Adipocyte (in vitro differentiated cells): ENCODE data around the gene SMLR1.

Source experiments
- DNase-seq: peaks from one replicate; pipeline ENCODE4 v3.0.0-alpha.2; 2015; ENCODE audit warnings: low read depth
- H3K27me3 ChIP-seq: replicated peaks from 2 replicates; pipeline ENCODE4 v1.7.0; 2013; ENCODE audit warnings: mild to moderate bottlenecking, low read length, moderate library complexity; ENCODE audit not compliant: control insufficient read depth, insufficient read depth
- H3K36me3 ChIP-seq: 2 replicates; pipeline ENCODE4 v1.7.0; 2013; ENCODE audit warnings: low read length, mild to moderate bottlenecking, moderate library complexity; ENCODE audit not compliant: control insufficient read depth, insufficient read depth, severe bottlenecking
- H3K4me1 ChIP-seq: 2 replicates; pipeline ENCODE4 v1.7.0; 2013; ENCODE audit warnings: mild to moderate bottlenecking, low read length, moderate library complexity; ENCODE audit not compliant: control insufficient read depth, insufficient read depth
- H3K4me3 ChIP-seq: 2 replicates; pipeline ENCODE4 v1.7.0; 2013; ENCODE audit warnings: mild to moderate bottlenecking, low read length, moderate library complexity
- H3K9ac ChIP-seq: 2 replicates; pipeline ENCODE4 v1.7.0; 2013; ENCODE audit warnings: mild to moderate bottlenecking, low read length, moderate library complexity
- H3K9me3 ChIP-seq: 2 replicates; pipeline ENCODE4 v1.7.0; 2013; ENCODE audit warnings: mild to moderate bottlenecking, low read length, moderate library complexity; ENCODE audit not compliant: control insufficient read depth

Gene SMLR1

DNA sequence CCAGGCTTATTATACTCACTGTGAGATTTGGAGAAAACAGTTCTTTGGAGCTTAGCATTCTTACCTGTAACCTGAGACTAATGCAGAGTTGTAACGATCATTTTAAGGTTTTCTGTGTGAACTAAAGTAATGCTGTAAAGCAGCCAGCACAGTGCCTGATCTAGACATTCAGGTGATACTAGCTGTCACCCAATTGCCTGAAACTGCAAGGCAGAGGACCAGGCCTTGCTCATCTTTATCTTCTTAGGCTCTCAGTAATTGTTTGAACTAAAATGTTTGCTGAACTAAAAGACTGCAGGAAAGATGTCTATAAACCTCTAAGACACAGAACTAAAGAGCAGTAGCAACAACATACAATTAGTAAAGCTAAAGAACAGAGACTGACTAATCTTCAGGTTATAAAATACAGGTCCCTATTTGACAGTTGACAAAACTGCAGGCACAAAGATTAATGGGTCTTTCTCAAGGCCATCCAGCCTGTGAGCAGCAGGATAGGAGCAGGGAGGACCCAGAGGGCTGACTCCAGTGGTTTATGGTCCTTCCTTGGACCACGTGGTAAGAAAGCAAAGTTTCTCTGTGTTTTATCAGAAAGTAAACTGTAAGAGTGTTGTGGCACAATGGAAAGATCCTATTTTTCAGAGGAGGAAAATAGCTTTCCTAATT is 31.4 kb downstream of the SMLR1 start:
- Histone ChIP-seq H3K27me3 (no peaks in the 10 kb centered on the region), H3K9me3 (no peaks in the 10 kb centered on the region)
- DNase-seq = no peak

DNA sequence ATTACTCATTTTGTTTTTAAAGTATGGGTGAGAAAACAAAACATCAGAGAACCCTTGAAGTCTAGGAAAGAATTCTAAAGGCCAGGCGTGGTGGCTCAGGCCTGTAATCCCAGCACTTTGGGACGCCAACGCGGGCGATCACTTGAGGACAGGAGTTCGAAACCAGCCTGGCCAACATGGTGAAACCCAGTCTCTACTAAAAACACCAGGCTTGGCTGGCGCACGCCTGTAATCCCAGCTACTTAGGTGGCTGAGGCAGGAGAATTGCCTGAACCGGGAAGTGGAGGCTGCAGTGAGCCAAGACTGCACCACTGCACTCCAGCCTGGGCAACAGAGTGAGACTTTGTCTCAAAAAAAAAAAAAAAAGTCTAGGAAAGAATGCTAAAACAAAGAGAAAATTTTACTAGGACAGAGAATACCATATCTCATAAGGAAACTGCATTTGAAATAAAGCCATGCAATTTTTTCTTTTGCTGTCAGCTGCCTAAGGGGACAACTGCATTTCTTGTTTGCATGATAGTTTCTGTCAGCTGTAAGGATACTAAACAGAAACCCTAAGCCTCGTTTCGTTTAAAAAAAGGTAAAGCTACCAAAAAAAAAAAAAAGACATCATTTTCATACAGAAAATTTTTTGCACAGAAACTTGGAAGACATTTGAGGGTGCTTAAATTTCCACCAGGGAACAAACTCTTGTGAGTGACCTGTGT is 32.1 kb downstream of the SMLR1 start:
- Histone ChIP-seq H3K9ac (no peak overlapping the region), H3K4me1 (no peaks in the 10 kb centered on the region), H3K4me3 (no peak overlapping the region), H3K9me3 (no peaks in the 10 kb centered on the region), H3K36me3 (peaks cover 10% of the 10 kb centered on the region), H3K27me3 (no peaks in the 10 kb centered on the region)
- no peak for DNase-seq

More for the DNA sequence above, 31.4 kb downstream of the SMLR1 start:
- H3K4me3 ChIP-seq = no peak overlapping the region
- H3K36me3 ChIP-seq = peaks cover 7% of the 10 kb centered on the region
- H3K4me1 ChIP-seq = peaks cover 5% of the 10 kb centered on the region
- H3K9ac ChIP-seq = no peak overlapping the region

DNA sequence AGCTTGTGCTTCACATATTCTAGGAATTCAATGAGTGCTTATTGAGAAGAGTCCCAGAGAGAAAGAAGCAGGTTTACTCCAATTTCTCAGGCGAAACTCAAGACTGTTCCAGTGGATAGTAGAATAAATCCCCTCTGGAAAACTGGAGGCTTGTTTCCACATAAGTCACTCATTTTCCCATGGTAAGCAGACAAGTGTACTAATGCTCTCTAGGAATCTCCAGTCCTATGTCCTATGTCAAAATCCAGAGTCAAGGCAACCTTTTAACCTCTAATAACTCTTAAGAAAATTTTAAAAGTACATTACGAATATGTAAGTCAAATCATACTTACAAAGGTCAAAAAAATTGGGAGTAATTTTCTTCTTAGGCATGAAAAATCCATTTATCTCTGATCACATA is 35.2 kb downstream of the SMLR1 start:
- Histone ChIP-seq H3K36me3 (peaks cover 26% of the 10 kb centered on the region), H3K9ac (no peak overlapping the region), H3K9me3 (no peaks in the 10 kb centered on the region), H3K27me3 (no peaks in the 10 kb centered on the region), H3K4me3 (no peak overlapping the region), H3K4me1 (no peaks in the 10 kb centered on the region)
- no peak for DNase-seq

DNA sequence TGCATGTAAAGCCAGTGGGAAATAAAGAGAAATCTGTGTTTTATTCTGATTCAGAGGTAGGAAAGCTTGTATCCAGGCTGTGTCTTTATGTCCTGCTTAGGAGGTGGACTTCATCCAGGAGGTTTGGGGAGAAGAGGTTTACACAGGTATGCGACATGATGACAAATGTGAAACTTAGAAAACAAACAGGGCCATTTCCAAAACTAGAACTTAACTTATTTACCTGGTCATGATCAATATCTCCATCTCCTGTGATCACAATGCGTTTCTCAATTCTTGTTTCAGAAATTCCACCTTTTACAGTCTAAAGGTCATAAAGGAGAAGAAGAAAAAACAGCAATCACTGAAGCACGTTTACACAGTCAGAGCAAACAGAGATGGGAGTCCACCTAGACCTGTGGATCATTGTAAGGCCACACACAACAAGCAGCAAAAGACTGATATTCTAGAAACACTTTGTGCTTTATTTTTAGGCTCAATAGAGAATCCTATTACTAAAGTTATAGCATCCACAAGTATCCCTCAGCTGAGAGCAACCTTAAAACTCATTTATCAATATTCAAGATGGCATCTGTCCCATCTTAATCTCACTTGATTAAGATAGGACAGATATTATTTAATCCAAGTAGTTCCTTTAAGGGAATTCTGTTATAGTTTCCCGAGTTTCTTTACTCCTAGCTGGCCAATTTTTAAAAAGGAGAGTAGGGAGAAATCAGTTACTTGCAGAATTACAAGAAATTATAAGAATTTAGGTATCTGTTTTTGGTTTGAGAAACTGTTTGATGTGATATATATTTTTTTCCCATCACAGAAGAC is 36.4 kb downstream of the SMLR1 start:
- Histone ChIP-seq H3K9ac (no peak overlapping the region), H3K36me3 (peaks cover 23% of the 10 kb centered on the region), H3K4me3 (no peak overlapping the region), H3K4me1 (no peaks in the 10 kb centered on the region), H3K27me3 (no peaks in the 10 kb centered on the region), H3K9me3 (no peaks in the 10 kb centered on the region)
- DNase-seq = no peak

DNA sequence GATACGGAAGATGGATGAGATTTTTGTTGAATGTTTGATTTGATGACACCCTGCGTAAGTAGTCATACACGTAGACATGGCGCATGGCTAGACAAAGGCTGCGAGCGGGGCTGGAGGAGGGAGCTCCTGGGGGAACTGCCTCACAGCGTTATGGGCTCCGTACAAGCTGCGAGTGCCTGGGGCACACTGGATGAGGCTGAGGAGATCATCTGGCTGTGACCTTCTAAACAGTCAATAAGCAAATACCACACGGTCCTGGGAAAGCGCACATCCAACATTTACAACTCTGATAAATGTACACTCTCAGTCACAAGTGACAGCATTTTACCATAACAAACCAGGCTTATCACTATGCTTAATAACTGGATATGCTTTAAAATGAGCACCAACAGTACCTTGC is 37.1 kb downstream of the SMLR1 start:
- Histone ChIP-seq H3K9me3 (no peaks in the 10 kb centered on the region), H3K4me1 (no peaks in the 10 kb centered on the region), H3K36me3 (peaks cover 23% of the 10 kb centered on the region), H3K4me3 (no peak overlapping the region), H3K27me3 (no peaks in the 10 kb centered on the region), H3K9ac (no peak overlapping the region)
- DNase-seq = no peak

DNA sequence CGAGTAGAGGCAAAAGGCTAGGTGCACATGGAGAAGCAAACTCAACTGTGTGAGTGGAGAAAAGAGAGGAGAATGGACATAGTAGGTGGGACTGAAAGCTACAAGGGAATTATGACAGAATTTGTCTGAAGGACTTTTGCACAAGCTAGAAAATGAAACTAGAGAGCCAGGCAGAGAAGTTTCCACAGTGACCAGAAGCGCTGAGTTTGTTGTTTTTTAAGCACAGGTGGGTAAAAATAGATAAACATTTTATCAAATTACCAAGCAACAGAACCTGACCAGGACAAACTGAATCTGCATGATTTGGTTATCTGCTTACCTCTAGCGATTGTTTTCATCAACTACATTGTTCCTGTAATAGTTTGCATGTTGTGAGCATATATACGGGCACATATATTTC is 38.6 kb downstream of the SMLR1 start:
- no peak overlapping the region for H3K4me3 ChIP-seq
- H3K27me3 ChIP-seq = no peaks in the 10 kb centered on the region
- no peak overlapping the region for H3K9ac ChIP-seq
- DNase-seq = no peak
- no peaks in the 10 kb centered on the region for H3K4me1 ChIP-seq
- H3K9me3 ChIP-seq = no peaks in the 10 kb centered on the region
- peaks cover 19% of the 10 kb centered on the region for H3K36me3 ChIP-seq

DNA sequence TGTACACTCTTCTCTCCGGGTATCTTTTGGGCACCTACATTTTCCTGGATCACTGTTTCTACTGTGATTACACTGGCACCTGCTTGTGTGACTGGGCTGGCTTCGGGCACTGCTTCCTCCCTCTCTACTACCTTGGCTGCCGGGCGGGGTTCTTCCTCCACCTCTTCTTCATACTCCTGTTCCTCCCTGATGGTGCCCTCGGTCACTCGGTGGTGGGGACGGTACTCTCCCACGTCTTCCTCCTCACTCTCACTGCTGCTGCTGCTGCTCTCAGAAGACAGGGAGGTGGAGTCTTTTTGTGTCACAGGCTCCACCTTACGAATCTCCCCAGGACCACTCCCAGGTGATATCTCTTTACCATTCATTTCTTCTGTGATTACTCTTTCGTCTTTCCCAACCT is 42.5 kb downstream of the SMLR1 start:
- Histone ChIP-seq H3K36me3 (peaks cover 12% of the 10 kb centered on the region), H3K4me3 (no peak overlapping the region), H3K9ac (no peak overlapping the region), H3K9me3 (no peaks in the 10 kb centered on the region), H3K27me3 (no peaks in the 10 kb centered on the region), H3K4me1 (no peaks in the 10 kb centered on the region)
- DNase-seq = no peak

DNA sequence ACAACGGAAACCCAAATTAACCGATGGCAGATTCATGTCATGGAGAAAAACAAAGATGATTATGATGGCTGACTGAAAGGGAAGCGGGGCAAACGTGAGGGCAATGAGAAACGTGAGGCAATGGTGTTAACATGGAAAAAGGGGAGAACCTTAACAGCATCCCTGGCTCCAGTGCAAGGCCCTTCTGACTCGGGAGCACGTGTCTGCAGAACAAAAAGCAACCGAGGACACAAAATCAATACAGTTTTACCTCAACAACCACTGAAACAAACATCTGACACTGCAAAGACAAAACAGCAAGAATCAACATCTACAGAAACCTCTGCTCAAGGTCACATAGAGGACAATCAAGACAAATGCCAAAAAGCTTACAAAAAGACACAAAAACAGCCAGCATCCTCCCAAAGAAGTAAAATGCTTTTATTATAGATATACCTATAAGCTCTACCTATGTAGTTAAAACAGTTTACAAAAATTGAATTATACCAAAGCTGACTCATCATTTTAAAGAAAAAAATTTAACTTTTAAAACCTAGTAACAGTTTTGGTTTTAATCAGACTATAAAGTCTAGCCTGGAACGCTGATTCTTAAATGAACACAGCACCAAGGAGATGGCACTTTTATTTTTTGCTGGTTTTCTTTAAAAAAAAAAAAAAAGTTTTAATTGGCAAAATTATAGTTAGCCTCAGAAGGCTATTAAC is 43.1 kb downstream of the SMLR1 start:
- DNase-seq = no peak
- Histone ChIP-seq H3K36me3 (peaks cover 8% of the 10 kb centered on the region), H3K4me1 (no peaks in the 10 kb centered on the region), H3K9ac (no peak overlapping the region), H3K27me3 (no peaks in the 10 kb centered on the region), H3K9me3 (no peaks in the 10 kb centered on the region), H3K4me3 (no peak overlapping the region)

DNA sequence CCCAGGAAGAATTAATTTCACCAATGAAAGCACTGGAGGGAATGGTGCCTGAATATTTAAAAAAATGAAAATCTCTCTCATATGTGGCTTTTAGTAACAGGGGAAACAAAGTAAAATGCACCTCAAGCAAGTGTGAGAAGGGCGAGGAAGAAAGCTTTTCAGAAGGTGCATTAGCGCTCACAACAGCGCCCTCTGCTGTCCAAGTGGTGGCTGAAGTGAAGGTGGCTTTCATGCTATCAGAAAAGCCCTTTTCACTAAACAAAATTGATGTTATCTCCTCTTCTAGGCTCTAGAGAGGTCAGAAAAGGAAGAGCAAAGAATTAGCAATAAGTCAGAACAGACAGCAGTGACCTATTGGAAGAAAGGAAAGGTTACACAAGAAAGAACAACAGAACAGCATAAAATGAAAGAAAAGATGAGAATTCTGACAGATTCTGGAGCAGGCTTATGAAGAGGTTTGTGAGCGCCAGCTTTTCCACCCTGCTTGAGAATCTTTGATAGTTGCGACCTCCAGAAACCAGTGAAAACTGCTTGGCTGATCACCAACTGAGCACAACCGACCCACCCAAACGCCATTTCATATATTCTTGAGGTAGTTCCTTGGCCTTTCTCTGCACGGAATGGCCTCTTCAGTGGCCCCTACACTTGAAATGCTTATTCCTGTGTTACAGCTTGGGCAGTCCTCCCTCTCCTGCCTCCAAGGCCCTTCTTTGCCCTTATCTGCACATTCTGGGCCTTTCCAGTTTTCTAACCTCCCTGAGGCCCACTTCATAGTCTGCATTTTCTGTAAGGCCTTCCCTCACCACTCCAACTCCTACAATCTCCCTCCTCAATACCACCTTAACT is 45.3 kb downstream of the SMLR1 start:
- no peaks in the 10 kb centered on the region for H3K4me1 ChIP-seq
- peak; percentile 84 for DNase-seq
- H3K4me3 ChIP-seq = no peak overlapping the region
- H3K9me3 ChIP-seq = no peaks in the 10 kb centered on the region
- H3K27me3 ChIP-seq = no peaks in the 10 kb centered on the region
- H3K9ac ChIP-seq = no peak overlapping the region
- no peaks in the 10 kb centered on the region for H3K36me3 ChIP-seq

DNA sequence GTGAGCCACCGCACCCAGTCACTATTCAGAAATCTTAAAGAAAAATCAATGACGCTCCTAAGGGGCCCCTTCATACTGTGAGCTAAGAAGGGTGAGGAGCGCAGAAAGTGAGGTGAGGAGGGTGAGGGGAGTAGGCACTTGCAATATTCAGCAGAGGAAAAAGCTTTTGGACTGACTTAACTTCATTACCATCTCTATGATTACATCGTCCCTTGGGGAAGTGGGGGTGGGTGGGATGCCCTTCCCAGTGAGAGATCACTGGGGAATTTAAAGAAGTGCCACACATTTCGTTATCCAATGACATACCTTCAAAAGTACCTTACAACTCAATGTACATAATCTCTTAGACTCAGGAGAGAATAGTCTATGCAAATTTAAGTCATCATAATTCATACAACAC is 46.5 kb downstream of the SMLR1 start:
- no peaks in the 10 kb centered on the region for H3K36me3 ChIP-seq
- no peaks in the 10 kb centered on the region for H3K4me1 ChIP-seq
- H3K4me3 ChIP-seq = no peak overlapping the region
- H3K27me3 ChIP-seq = no peaks in the 10 kb centered on the region
- H3K9ac ChIP-seq = no peak overlapping the region
- DNase-seq = no peak
- no peaks in the 10 kb centered on the region for H3K9me3 ChIP-seq
